Tibial nerve (tissue), 4 donors: ENCODE measurements around the gene VKORC1L1.
"Not testable (repeated sequence)": the region's sequence is repeated elsewhere in the genome, so short reads cannot be mapped to it uniquely, and the experiment has no call there.

Experiments
- CTCF ChIP-seq, 5 experiments: fragments of 200-600 bp in 3 of 5; fragments of 450-650 bp in 2 of 5; sonication (generic) in 3 of 5; IDR thresholded peaks; one replicate each; pipeline ENCODE4 v1.5.1; 2016 to 2019; ENCODE audit warnings: antibody characterized with exemption in 5 of 5, mild to moderate bottlenecking in 3 of 5, moderate library complexity in 2 of 5
- EP300 ChIP-seq, 2 donors: sonication (generic); formaldehyde crosslinking; IDR thresholded peaks; one replicate each; pipeline ENCODE4 v1.6.1; 2017; ENCODE audit warnings: antibody characterized with exemption in 2 of 2, mild to moderate bottlenecking in 1 of 2

GRCh38 chr7:65875715-65876114 lies 2.8 kb downstream of the VKORC1L1 start:
- not testable (repeated sequence) for TF ChIP-seq CTCF, EP300 (IDR thresholded peaks at IDR 0.05)
